OCI-LY1 (cell line): ENCODE results near the gene MYOM1.

Experiments
- CTCF ChIP-seq: fragments of 200-600 bp; sonication (generic), shearing (Covaris generic); IDR thresholded peaks from 2 replicates; pipeline ENCODE4 v1.5.1; 2017; ENCODE audit warnings: mild to moderate bottlenecking, antibody characterized with exemption, low read length, moderate library complexity, mixed read lengths
- EZH2 ChIP-seq: fragments of 200-600 bp; sonication (generic), shearing (Covaris generic); IDR thresholded peaks from 2 replicates; pipeline ENCODE4 v1.8.0; 2017; ENCODE audit warnings: borderline replicate concordance, mixed run types, mild to moderate bottlenecking, antibody characterized with exemption, low read length, moderate library complexity, mixed read lengths

GRCh38 chr18:3085612-3086011, 134.2 kb downstream of the MYOM1 start:
- TF ChIP-seq CTCF (no peak), EZH2 (no peak)
